ENCODE data around the gene PRKCB. TPM values are rescaled to one million over a fixed set of nuclear protein-coding genes. Genes with fewer than 3 reads are reported as not detected.

The PRKCB gene
- total RNA-seq, 1 experiment from 2014 or later, result not detected

DNA sequence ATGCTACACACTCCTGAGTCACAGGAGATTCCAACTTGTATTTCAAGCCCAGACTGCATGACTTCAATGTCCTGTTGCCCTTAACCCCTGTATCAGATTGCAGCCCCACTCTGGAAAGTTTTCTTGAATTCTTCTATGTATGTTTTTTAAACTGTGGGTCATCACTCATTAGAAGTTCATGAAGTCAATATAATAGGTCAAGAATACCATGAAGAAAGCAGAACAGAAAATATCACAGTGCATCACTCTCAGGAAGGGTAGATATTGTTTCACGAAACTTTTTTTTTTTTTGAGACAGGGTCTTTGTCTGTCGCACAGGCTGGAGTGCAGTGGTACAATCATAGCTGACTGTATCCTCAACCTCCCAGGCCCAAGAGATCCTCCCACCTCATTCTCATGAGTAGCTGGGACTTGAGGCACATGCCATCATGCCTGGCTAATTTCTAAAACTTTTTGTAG lies 20.5 kb downstream of the PRKCB start:
- no peak overlapping the region for H3K27ac Mint-ChIP-seq (ENCODE audit: unreplicated experiment)
- H3K4me3 Mint-ChIP-seq (ENCODE audit: low read depth, unreplicated experiment), result no peak overlapping the region
- peaks cover 93% of the 10 kb centered on the region for H3K27me3 Mint-ChIP-seq (ENCODE audit: unreplicated experiment)
- CTCF ChIA-PET, result no interaction called here
- H3K36me3 Mint-ChIP-seq (ENCODE audit: insufficient read depth, unreplicated experiment), result no peaks in the 10 kb centered on the region
- no peak for DNase-seq
- no peaks in the 10 kb centered on the region for H3K9me3 Mint-ChIP-seq (ENCODE audit: low read depth, unreplicated experiment)
- intact Hi-C loops (cut with micrococcal nuclease; ENCODE audit: unreplicated experiment), result no loop called here
- BruUV-seq (replicated peaks), result no TSS peak
- no peaks in the 10 kb centered on the region for H3K4me1 Mint-ChIP-seq (ENCODE audit: low read depth, unreplicated experiment)
- TF ChIP-seq, protein P1, sequence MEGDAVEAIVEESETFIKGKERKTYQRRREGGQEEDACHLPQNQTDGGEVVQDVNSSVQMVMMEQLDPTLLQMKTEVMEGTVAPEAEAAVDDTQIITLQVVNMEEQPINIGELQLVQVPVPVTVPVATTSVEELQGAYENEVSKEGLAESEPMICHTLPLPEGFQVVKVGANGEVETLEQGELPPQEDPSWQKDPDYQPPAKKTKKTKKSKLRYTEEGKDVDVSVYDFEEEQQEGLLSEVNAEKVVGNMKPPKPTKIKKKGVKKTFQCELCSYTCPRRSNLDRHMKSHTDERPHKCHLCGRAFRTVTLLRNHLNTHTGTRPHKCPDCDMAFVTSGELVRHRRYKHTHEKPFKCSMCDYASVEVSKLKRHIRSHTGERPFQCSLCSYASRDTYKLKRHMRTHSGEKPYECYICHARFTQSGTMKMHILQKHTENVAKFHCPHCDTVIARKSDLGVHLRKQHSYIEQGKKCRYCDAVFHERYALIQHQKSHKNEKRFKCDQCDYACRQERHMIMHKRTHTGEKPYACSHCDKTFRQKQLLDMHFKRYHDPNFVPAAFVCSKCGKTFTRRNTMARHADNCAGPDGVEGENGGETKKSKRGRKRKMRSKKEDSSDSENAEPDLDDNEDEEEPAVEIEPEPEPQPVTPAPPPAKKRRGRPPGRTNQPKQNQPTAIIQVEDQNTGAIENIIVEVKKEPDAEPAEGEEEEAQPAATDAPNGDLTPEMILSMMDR (IDR thresholded peaks at IDR 0.05; ENCODE audit: unreplicated experiment), result no peak

DNA sequence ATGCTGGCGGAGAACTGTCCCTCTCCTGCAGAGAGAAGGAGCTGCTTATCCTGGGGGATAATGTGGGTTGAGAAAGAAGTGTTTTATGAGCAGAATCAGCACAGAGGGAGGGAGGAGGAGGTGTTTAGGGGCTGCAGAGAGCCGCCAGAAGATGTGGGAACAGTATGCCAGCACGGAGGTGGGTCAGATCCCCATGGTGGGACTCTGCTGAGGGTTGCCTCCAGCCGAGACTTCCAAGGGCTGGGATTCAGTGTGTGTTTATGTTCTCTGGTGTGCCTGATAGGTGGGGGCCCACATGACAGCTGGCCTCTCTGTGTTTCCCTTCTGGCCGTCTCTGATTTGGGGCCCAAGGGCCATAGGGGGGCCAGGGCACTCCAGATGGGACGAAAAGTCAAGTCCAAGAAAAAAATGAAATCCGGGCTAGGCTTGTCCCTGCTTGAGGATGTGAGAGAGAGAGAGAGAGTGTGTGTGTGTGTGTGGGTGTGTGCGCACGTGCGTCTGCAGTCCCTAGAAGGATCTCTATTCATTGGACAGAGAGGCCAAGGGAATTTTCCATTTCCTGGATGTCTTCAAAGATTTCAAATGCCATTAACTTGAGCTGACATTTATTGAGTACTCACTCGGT lies 21.6 kb downstream of the PRKCB start:
- no peaks in the 10 kb centered on the region for H3K4me1 Mint-ChIP-seq (ENCODE audit: low read depth, unreplicated experiment)
- TF ChIP-seq, protein P1 (IDR thresholded peaks at IDR 0.05; ENCODE audit: unreplicated experiment), result no peak
- no peaks in the 10 kb centered on the region for H3K36me3 Mint-ChIP-seq (ENCODE audit: insufficient read depth, unreplicated experiment)
- intact Hi-C loops (cut with micrococcal nuclease; ENCODE audit: unreplicated experiment), result no loop called here
- BruUV-seq (replicated peaks), result no TSS peak
- H3K27ac Mint-ChIP-seq (ENCODE audit: unreplicated experiment), result no peak overlapping the region
- peaks cover 92% of the 10 kb centered on the region for H3K27me3 Mint-ChIP-seq (ENCODE audit: unreplicated experiment)
- CTCF ChIA-PET, result no interaction called here
- no peak overlapping the region for H3K4me3 Mint-ChIP-seq (ENCODE audit: low read depth, unreplicated experiment)
- no peaks in the 10 kb centered on the region for H3K9me3 Mint-ChIP-seq (ENCODE audit: low read depth, unreplicated experiment)
- no peak for DNase-seq

DNA sequence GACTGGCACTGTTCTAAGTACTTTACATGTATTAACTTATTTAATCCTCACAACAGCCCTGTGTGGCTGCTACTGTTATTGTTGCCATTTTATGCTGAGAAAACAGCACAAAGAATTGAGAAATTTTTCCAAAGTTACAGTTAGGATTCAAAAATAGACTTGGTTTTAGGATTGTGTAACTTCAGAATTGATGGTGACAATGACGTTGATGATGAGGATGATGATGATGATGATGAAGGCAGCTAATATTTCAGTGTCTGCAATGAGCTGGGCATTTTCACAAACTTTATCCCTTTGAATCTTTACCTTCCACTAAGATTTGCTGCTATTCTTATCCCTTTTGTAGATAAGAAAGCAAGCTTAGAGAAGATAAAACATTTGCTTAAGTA lies 22.1 kb downstream of the PRKCB start:
- BruUV-seq (replicated peaks), result no TSS peak
- no peaks in the 10 kb centered on the region for H3K9me3 Mint-ChIP-seq (ENCODE audit: low read depth, unreplicated experiment)
- no peaks in the 10 kb centered on the region for H3K36me3 Mint-ChIP-seq (ENCODE audit: insufficient read depth, unreplicated experiment)
- H3K27ac Mint-ChIP-seq (ENCODE audit: unreplicated experiment), result no peak overlapping the region
- peaks cover 89% of the 10 kb centered on the region for H3K27me3 Mint-ChIP-seq (ENCODE audit: unreplicated experiment)
- TF ChIP-seq, protein P1 (IDR thresholded peaks at IDR 0.05; ENCODE audit: unreplicated experiment), result no peak
- CTCF ChIA-PET, result interaction anchor here (1.0 kb wide), 1 partner anchor 38 kb away, joined by 3 read pairs; no protein-coding TSS in a partner anchor
- no peak overlapping the region for H3K4me3 Mint-ChIP-seq (ENCODE audit: low read depth, unreplicated experiment)
- intact Hi-C loops (cut with micrococcal nuclease; ENCODE audit: unreplicated experiment), result no loop called here
- no peak for DNase-seq
- no peaks in the 10 kb centered on the region for H3K4me1 Mint-ChIP-seq (ENCODE audit: low read depth, unreplicated experiment)

DNA sequence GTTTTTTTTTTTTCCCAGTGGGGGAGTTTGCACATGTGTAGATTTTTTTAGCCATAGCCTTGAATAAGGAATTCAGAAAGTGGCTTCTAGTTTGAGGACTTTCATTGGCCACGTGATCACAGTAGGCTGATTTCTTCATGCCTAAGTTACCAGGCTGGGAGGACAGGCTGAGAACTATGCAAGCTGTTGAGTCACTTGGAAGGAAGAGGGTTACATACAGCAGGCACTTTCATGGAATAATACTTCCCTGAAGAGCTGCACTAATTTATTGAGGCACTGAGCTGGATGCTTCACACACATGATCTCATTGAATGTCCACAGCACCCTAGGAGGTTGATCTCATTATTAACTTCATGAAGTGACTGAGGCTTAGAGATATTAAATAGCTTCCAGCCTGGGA lies 22.8 kb downstream of the PRKCB start:
- intact Hi-C loops (cut with micrococcal nuclease; ENCODE audit: unreplicated experiment), result no loop called here
- Mint-ChIP-seq H3K27ac (ENCODE audit: unreplicated experiment) (no peak overlapping the region), H3K4me3 (ENCODE audit: low read depth, unreplicated experiment) (no peak overlapping the region), H3K27me3 (ENCODE audit: unreplicated experiment) (peaks cover 89% of the 10 kb centered on the region), H3K9me3 (ENCODE audit: low read depth, unreplicated experiment) (no peaks in the 10 kb centered on the region), H3K4me1 (ENCODE audit: low read depth, unreplicated experiment) (no peaks in the 10 kb centered on the region), H3K36me3 (ENCODE audit: insufficient read depth, unreplicated experiment) (no peaks in the 10 kb centered on the region)
- BruUV-seq (replicated peaks), result no TSS peak
- TF ChIP-seq, protein P1 (IDR thresholded peaks at IDR 0.05; ENCODE audit: unreplicated experiment), result no peak
- CTCF ChIA-PET, result interaction anchor here (1.0 kb wide), 1 partner anchor 39 kb away, joined by 3 read pairs; no protein-coding TSS in a partner anchor
- DNase-seq, result no peak
